ENCODE data around the gene AGA. TPM values are rescaled to one million over a fixed set of nuclear protein-coding genes. Genes with fewer than 3 reads are reported as not detected.

Gene AGA
- 10 to 100 TPM in 1 of 2 donors, 1 to 10 TPM in 1; 9.2 to 21.0 TPM for total RNA-seq

GRCh38 chr4:177441803-177442622 is at the start of gene AGA:
TSS of gene AGA (minus strand) at chr4:177442437. CDS start at chr4:177442375, 62 bp downstream.
- H3K4me3 Mint-ChIP-seq: peak within 1 kb of the TSS; percentile 98
- peak within 1 kb of the TSS; percentile 98 for H3K27ac Mint-ChIP-seq
- peaks cover 18% of the 10 kb centered on the region for H3K4me1 Mint-ChIP-seq
- peaks cover 33% of the 10 kb centered on the region for H3K36me3 Mint-ChIP-seq (ENCODE audit: low read depth)
- no peaks in the 10 kb centered on the region for H3K9me3 Mint-ChIP-seq
- ATAC-seq (replicated peaks): peak; percentile 96
- H3K27me3 Mint-ChIP-seq: no peaks in the 10 kb centered on the region

GRCh38 chr4:177492022-177492421 is 49.8 kb upstream of the AGA start:
- no peaks in the 10 kb centered on the region for H3K27me3 Mint-ChIP-seq
- no peak overlapping the region for H3K27ac Mint-ChIP-seq
- no peaks in the 10 kb centered on the region for H3K36me3 Mint-ChIP-seq (ENCODE audit: low read depth)
- no peak for ATAC-seq (replicated peaks)
- no peaks in the 10 kb centered on the region for H3K4me1 Mint-ChIP-seq
- no peaks in the 10 kb centered on the region for H3K9me3 Mint-ChIP-seq
- no peak overlapping the region for H3K4me3 Mint-ChIP-seq

- Mint-ChIP-seq H3K4me1 (no peaks in the 10 kb centered on the region), H3K9me3 (no peaks in the 10 kb centered on the region), H3K27ac (no peak overlapping the region)
These were observed 48.5 kb upstream of the AGA start for GRCh38 chr4:177490769-177491168.

GRCh38 chr4:177489471-177490246 is 47.4 kb upstream of the AGA start:
- no peak overlapping the region for H3K27ac Mint-ChIP-seq
- no peaks in the 10 kb centered on the region for H3K4me1 Mint-ChIP-seq
- H3K4me3 Mint-ChIP-seq: no peak overlapping the region
- peak; percentile 38 for ATAC-seq (replicated peaks)
- no peaks in the 10 kb centered on the region for H3K27me3 Mint-ChIP-seq
- no peaks in the 10 kb centered on the region for H3K36me3 Mint-ChIP-seq (ENCODE audit: low read depth)
- H3K9me3 Mint-ChIP-seq: no peaks in the 10 kb centered on the region

More at GRCh38 chr4:177490769-177491168, 48.5 kb upstream of the AGA start:
- no peaks in the 10 kb centered on the region for H3K27me3 Mint-ChIP-seq
- ATAC-seq (replicated peaks): no peak
- H3K36me3 Mint-ChIP-seq (ENCODE audit: low read depth): no peaks in the 10 kb centered on the region
- H3K4me3 Mint-ChIP-seq: no peak overlapping the region

- Mint-ChIP-seq H3K27me3 (no peaks in the 10 kb centered on the region), H3K4me1 (no peaks in the 10 kb centered on the region), H3K9me3 (no peaks in the 10 kb centered on the region), H3K27ac (no peak overlapping the region), H3K4me3 (no peak overlapping the region), H3K36me3 (ENCODE audit: low read depth) (no peaks in the 10 kb centered on the region)
- ATAC-seq (replicated peaks): peak; percentile 40
These were observed 45.7 kb upstream of the AGA start for GRCh38 chr4:177487977-177488376.

- ATAC-seq (replicated peaks): no peak
- Mint-ChIP-seq H3K4me3 (no peak overlapping the region), H3K27ac (no peak overlapping the region), H3K4me1 (no peaks in the 10 kb centered on the region), H3K9me3 (no peaks in the 10 kb centered on the region), H3K27me3 (no peaks in the 10 kb centered on the region), H3K36me3 (ENCODE audit: low read depth) (no peaks in the 10 kb centered on the region)
These were observed 43.3 kb upstream of the AGA start for GRCh38 chr4:177485528-177485927.

GRCh38 chr4:177484613-177485021 is 42.4 kb upstream of the AGA start:
- H3K9me3 Mint-ChIP-seq: no peaks in the 10 kb centered on the region
- no peak overlapping the region for H3K4me3 Mint-ChIP-seq
- H3K27ac Mint-ChIP-seq: no peak overlapping the region
- H3K27me3 Mint-ChIP-seq: no peaks in the 10 kb centered on the region
- H3K4me1 Mint-ChIP-seq: no peaks in the 10 kb centered on the region
- no peaks in the 10 kb centered on the region for H3K36me3 Mint-ChIP-seq (ENCODE audit: low read depth)
- no peak for ATAC-seq (replicated peaks)

GRCh38 chr4:177483760-177484159 is 41.5 kb upstream of the AGA start:
- Mint-ChIP-seq H3K9me3 (no peaks in the 10 kb centered on the region), H3K36me3 (ENCODE audit: low read depth) (no peaks in the 10 kb centered on the region), H3K4me1 (no peaks in the 10 kb centered on the region), H3K27ac (no peak overlapping the region), H3K4me3 (no peak overlapping the region), H3K27me3 (no peaks in the 10 kb centered on the region)
- ATAC-seq (replicated peaks): no peak

GRCh38 chr4:177483271-177483670 is 41.0 kb upstream of the AGA start:
- Mint-ChIP-seq H3K27me3 (no peaks in the 10 kb centered on the region), H3K36me3 (ENCODE audit: low read depth) (no peaks in the 10 kb centered on the region), H3K4me1 (no peaks in the 10 kb centered on the region), H3K27ac (no peak overlapping the region), H3K9me3 (no peaks in the 10 kb centered on the region), H3K4me3 (no peak overlapping the region)
- no peak for ATAC-seq (replicated peaks)

- ATAC-seq (replicated peaks): no peak
- Mint-ChIP-seq H3K4me1 (no peaks in the 10 kb centered on the region), H3K36me3 (ENCODE audit: low read depth) (no peaks in the 10 kb centered on the region), H3K27me3 (no peaks in the 10 kb centered on the region), H3K4me3 (no peak overlapping the region), H3K9me3 (no peaks in the 10 kb centered on the region), H3K27ac (no peak overlapping the region)
These were observed 40.1 kb upstream of the AGA start for GRCh38 chr4:177482367-177482766.

- Mint-ChIP-seq H3K27ac (no peak overlapping the region), H3K27me3 (no peaks in the 10 kb centered on the region), H3K36me3 (ENCODE audit: low read depth) (no peaks in the 10 kb centered on the region), H3K9me3 (no peaks in the 10 kb centered on the region), H3K4me3 (no peak overlapping the region), H3K4me1 (no peaks in the 10 kb centered on the region)
- no peak for ATAC-seq (replicated peaks)
These were observed 38.6 kb upstream of the AGA start for GRCh38 chr4:177480795-177481194.

- Mint-ChIP-seq H3K27ac (no peak overlapping the region), H3K4me3 (no peak overlapping the region), H3K9me3 (no peaks in the 10 kb centered on the region), H3K36me3 (ENCODE audit: low read depth) (no peaks in the 10 kb centered on the region), H3K27me3 (no peaks in the 10 kb centered on the region), H3K4me1 (no peaks in the 10 kb centered on the region)
- ATAC-seq (replicated peaks): no peak
These were observed 36.8 kb upstream of the AGA start for GRCh38 chr4:177479063-177479462.

GRCh38 chr4:177478496-177478895 is 36.3 kb upstream of the AGA start:
- H3K27ac Mint-ChIP-seq: no peak overlapping the region
- no peak for ATAC-seq (replicated peaks)
- H3K9me3 Mint-ChIP-seq: no peaks in the 10 kb centered on the region
- no peaks in the 10 kb centered on the region for H3K27me3 Mint-ChIP-seq
- H3K4me3 Mint-ChIP-seq: no peak overlapping the region
- H3K4me1 Mint-ChIP-seq: no peaks in the 10 kb centered on the region
- H3K36me3 Mint-ChIP-seq (ENCODE audit: low read depth): no peaks in the 10 kb centered on the region

- H3K27ac Mint-ChIP-seq: no peak overlapping the region
- no peaks in the 10 kb centered on the region for H3K36me3 Mint-ChIP-seq (ENCODE audit: low read depth)
- no peak overlapping the region for H3K4me3 Mint-ChIP-seq
- ATAC-seq (replicated peaks): no peak
- H3K9me3 Mint-ChIP-seq: no peaks in the 10 kb centered on the region
- no peaks in the 10 kb centered on the region for H3K27me3 Mint-ChIP-seq
- no peaks in the 10 kb centered on the region for H3K4me1 Mint-ChIP-seq
These were observed 31.8 kb upstream of the AGA start for GRCh38 chr4:177473991-177474390.

GRCh38 chr4:177464026-177464425 is 21.8 kb upstream of the AGA start:
- ATAC-seq (replicated peaks): no peak
- H3K9me3 Mint-ChIP-seq: no peaks in the 10 kb centered on the region
- no peaks in the 10 kb centered on the region for H3K36me3 Mint-ChIP-seq (ENCODE audit: low read depth)
- H3K27me3 Mint-ChIP-seq: no peaks in the 10 kb centered on the region
- H3K4me1 Mint-ChIP-seq: no peaks in the 10 kb centered on the region
- no peak overlapping the region for H3K27ac Mint-ChIP-seq
- H3K4me3 Mint-ChIP-seq: no peak overlapping the region
